Left forelimb (tissue), 1 donor: ENCODE measurements around the gene HCN2.

Source experiments
- DNase-seq: peaks from one replicate; pipeline ENCODE4 v3.0.0-alpha.2; 2018; ENCODE audit warnings: low spot score

The HCN2 gene

GRCh38 chr19:589693-590395, at the start of gene HCN2:
HCN2 (plus strand) TSS chr19:589881; CDS start chr19:589946, 65 bp downstream.
- DNase-seq: no peak

GRCh38 chr19:540867-541637, 48.6 kb upstream of the HCN2 start:
- no peak for DNase-seq

GRCh38 chr19:541699-542098, 48.0 kb upstream of the HCN2 start:
- DNase-seq: no peak

GRCh38 chr19:542173-542866, 47.4 kb upstream of the HCN2 start:
- no peak for DNase-seq

DNA sequence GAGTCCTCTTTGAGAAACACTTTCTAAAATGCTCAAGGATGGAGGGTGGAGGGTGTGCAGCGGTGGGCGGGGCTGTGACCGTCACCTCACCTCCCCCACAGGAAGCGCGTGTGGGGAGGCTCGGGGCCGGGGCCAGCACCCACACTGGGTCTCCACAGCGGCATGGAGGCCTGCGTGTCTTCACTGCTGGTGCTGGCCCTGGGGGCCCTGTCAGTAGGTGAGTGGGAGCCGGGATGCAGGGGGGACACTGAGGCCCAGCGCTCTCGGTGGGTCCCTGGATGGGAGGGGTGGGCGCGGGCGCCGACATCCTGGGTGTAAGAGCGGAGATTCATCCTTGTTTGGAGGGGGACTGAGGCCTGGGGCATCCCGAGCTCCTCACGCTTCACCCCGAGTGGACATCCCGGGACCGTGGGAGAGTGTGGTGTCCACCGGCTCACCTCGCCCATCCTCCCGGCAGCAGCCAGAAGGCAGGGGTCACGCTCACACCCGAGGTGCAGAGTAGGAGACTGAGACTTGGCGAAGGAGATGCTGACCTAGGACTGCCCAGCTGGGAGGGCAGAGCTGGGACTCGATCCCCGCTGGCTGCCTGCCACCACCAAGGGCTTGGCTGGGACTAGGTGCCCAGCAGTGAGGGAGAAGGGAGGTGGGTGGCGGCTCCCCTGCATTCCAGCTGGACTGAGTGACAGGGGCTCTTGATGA, 45.6 kb upstream of the HCN2 start, which contains the start of gene GZMM:
Gene GZMM (plus strand): TSS at position 144 of the 699 bp plus-strand sequence. CDS start 19 bp downstream, at position 163.
- no peak for DNase-seq

GRCh38 chr19:547117-547516, 42.6 kb upstream of the HCN2 start:
- DNase-seq: no peak

DNA sequence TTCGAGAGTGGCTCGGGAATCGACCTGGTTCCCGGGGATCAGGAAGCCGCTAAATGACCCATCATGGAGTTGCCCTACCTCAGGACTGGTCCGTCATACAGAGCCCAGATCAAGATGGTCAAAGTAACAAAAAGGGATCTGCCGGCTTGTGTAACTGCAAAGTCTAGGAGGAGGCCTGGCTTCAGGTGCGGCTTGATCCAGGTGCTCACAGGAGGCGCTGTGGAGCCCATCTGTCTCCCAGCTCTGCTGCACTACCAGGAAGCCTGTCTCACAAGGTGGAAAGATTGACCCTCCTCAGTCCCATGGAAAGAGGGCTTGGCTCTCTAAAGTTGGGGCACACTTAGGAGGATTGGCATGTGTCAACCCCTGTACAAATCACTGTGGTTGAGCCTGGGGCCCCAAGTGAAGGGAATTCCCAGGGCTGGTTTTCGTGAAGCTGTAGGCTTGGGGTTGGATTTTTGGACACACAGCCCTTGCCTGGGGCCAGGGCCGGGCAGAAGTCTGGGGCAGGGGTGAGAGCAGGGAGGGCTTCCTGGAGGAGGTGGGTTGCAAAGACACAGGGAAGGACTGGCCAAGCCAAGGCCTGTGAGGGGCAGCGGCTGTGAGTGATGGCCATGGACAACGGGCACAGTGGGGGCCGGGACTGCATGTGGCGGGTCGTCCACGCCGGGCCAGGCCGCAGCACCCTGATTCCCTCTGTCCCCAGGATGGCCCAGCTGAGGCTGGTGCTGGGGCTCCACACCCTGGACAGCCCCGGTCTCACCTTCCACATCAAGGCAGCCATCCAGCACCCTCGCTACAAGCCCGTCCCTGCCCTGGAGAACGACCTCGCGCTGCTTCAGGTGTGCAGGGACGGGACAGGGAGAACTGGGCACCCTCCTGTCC, 41.6 kb upstream of the HCN2 start:
- DNase-seq: no peak

DNA sequence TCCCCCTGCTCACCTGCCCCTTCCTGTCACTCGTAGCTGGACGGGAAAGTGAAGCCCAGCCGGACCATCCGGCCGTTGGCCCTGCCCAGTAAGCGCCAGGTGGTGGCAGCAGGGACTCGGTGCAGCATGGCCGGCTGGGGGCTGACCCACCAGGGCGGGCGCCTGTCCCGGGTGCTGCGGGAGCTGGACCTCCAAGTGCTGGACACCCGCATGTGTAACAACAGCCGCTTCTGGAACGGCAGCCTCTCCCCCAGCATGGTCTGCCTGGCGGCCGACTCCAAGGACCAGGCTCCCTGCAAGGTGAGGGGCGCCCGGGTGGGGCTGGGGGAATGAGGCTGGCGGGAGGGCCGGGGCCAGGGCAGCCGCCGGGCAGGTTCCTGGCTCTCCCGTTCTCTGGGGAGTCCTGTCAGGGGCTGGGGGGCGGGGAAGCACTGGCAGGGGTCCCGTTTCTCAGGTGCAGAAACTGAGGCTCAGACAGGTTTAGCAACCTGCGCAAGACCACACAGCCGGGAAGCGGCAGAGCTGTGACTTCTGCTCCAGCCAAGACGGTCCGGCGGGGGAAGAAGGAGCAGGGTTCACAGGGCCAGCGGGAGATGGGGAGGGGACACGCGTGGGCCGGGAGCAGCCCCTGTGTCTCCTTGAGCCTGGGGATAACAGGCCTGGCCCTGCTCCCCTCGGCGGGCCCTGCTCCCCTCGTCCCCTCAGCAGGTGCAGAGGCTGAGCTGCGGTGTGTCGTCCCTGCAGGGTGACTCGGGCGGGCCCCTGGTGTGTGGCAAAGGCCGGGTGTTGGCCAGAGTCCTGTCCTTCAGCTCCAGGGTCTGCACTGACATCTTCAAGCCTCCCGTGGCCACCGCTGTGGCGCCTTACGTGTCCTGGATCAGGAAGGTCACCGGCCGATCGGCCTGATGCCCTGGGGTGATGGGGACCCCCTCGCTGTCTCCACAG, 40.5 kb upstream of the HCN2 start:
- DNase-seq: no peak

DNA sequence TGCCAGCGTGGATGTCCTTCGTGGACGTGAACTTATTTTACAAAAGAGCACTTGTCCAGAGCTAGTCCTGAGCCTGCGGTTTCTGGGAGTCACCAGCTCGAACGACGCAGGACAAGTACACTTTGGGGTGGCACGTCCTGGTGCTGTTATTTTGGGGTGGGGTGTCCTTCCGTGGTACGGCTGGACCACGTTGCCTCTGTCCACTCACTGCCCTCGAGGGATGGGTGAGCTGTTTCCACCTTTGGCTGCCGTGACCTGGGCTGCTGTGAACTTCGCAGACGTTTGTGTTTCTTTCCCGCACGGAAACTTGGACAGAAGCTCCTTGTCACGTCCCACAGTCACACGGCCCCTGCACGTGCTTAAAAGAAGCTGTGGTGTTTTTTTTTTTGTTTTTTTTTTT, 34.9 kb upstream of the HCN2 start:
- DNase-seq: no peak

GRCh38 chr19:555474-555808, 34.2 kb upstream of the HCN2 start:
- DNase-seq: no peak

DNA sequence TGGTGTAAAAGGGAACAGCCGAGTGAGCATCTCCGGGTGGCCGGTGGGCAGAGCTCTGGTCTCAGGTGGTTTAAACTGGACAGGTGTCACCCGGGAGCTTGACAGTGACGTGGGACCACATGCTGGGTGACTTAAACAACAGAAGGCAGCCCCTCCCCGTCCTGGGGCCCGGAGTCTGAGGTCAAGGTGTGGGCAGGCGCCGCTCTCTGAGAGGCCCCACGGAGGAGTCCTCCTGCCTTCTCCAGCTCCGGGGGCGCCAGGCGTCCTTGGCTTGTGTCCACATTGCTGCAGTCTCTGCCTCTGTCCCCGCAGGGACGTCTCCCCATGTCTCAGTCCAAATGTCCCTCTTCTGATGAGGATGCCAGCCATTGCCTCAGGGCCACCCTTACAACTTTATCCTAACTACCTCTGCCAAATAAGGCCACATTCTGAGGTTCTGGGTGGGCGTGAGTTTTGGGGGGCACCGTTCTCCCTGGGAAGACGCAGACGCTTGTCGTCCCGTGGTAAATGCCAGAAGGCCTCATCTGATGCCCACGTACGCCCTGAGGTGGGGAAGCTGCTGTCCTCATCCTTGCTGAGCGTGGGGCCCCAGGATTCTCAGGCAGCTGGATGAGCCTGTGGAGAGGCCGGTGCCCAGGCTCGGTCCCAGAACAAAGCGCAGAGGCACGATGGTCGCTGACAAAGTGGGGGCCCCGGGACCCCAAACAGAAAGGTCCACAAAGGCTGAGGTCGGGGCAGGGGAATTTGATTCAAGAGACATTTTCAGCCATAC, 32.9 kb upstream of the HCN2 start:
- no peak for DNase-seq

DNA sequence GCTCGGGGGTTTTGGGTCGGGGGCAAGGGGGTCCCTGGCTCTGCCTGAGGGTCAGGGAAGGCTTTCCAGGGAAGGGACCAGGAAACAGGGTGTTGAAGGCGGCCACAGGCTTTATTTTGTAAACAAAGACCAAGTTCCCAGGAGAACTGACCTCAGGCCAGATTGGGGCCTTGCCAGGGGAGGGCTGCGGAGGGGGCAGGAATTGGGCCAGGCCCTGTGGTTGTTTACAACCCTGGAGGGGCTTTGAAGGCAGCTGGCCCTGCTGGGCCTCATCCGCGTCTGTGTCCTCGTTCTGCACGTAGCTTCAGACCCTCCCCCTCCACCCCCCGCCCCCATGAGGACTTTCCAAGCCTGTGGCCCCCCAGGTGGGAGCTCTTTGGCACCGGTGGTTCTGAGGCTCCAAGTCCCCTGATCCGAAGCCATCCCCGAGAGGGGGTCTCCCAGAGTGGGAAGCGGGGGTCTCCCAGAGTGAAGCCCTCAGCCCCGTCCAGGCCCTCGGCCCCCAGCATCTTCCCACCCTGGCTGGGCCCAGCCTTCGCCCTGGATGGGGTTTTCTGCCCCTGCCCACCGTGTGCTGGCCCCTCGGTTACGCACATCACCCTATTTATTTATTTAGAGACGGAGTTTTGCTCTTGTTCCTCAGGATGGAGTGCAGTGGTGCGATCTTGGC, 30.8 kb upstream of the HCN2 start:
- DNase-seq: no peak

DNA sequence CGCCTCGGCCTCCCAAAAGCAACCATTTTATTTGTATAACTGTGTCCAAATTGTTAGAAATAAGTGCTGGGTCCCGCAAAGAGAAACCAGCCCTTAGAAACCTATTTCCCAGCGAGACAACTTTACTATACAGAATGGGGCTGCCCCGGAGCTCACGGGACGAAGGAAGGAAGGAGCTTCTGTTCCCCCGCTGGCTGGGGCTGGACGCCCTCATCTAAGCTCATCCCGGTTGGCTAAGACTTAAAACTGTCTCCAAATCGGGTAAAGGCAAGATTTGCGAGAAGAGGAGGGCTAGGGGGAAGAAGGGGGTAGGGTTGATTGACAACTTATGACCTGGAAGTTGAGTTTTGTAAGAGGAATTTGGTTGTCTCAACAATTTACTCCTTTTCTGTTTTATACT, 29.6 kb upstream of the HCN2 start:
- DNase-seq: no peak

DNA sequence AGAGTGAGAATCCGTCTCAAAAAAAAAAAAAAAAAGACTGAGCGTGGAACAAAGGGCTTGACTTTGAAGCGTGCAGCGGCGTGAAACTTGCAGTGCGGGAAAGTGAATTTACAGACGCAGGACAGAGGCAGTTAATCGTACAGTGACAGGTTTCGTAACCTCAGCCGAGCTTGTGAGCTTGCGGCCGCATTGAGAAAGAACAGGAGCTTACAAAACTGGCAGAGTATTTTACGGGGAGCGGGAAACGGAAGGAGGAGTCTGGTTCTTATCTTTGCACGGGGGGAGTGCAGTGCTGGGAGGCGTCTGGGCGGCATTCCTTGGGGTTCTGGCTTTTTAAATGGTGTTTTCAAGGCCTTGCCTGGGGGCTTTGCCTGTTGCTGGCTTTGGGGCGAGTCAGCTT, 23.3 kb upstream of the HCN2 start:
- DNase-seq: no peak

- no peak for DNase-seq
Measured at GRCh38 chr19:566844-567243, 22.8 kb upstream of the HCN2 start.

DNA sequence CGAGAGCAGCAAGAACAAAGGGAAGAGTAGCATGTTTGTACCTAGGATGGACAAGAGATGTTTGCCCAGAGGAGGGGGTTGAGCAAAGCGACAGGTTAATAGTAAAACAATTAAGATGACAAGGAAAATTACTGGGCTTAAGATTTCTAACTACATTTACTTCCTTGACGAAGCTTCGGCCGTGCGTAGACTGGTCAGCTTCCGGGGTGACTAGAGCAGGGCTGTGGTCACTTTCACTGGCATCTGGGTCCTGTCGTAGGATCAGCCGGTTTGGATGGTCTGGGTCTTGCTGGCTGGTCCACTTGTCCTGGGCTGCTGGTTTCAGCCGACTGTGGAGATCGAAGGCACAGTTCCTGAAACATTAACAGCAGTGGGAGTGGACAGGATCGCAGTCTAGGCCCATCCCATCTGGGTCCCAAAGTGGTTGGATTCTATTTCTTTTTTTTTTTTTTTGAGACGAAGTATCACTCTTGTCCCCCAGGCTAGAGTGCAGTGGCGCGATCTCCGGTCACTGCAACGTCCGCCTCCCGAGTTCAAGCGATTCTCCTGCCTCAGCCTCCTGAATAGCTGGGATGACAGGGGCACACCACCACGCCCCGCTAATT, 22.3 kb upstream of the HCN2 start:
- DNase-seq: no peak

DNA sequence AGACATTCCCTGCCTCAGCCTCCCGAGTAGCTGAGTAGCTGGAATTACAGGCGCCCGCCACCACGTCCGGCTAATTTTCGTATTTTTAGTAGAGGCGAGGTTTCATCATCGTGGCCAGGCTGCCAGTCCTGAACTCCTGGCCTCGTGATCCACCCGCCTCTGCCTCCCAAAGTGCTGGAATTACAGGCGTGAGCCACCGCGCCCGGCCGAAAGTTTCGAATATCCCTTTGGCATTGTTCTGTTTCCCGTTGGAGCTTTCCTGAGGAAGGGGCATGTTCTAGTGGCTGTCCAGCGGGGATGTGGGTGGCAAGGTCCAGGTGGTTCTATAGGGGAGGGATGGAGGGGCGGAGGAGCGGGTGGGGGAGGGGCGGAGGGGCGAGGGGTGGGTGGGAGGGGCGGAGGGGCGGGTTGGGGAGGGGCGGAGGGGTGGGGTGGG, 19.4 kb upstream of the HCN2 start:
- DNase-seq: no peak

DNA sequence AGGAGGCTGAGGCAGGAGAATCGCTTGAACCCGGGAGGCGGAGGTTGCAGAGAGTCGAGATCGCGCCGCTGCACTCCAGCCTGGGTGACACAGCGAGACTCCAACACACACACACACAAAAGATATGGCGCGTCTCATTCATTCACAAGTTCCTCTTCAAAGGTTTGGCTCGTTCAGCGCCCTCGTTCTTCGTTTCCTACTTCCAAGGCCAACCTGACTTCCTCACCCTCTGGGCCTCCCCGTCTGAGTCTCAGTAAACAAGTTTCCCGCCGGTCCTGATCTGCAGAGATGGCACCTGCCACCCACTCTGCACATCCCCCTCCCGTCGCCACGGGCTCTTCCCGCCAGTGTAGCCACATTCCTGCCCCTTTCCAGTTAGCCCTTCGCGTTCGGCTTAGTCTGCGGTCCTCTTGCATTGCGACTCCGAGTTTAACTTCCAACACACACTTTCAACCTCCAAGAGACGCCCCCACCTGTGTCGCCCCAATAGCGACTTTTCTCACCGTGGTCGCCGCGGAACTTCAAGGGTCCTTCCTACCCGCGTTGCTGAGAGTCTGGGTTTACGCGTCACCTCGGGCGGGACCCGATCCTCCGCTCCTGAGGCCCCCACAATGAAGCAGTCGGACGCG, 18.6 kb upstream of the HCN2 start:
- DNase-seq: no peak
